ENCODE data around the gene C1orf174.

C1orf174 gene

GRCh38 chr1:3863231-3863935 is 36.7 kb downstream of the C1orf174 start:
- no peak for DNase-seq

- no peak for DNase-seq
Measured at GRCh38 chr1:3858231-3858981, 41.7 kb downstream of the C1orf174 start.

- no peak for DNase-seq
Measured at GRCh38 chr1:3857791-3858129, 42.3 kb downstream of the C1orf174 start.

- DNase-seq: peak; percentile 96
Measured at GRCh38 chr1:3856923-3857790, 42.9 kb downstream of the C1orf174 start, which contains the start of the genes CEP104 and DFFB. Gene CEP104, minus strand, starts transcription at chr1:3857211. Its CDS starts 4,804 bp downstream, at chr1:3852407. Gene DFFB, plus strand, starts transcription at chr1:3857476. Its CDS starts 128 bp downstream, at chr1:3857604.

GRCh38 chr1:3852711-3853485 is 47.2 kb downstream of the C1orf174 start:
- DNase-seq: no peak

- DNase-seq: no peak
Measured at GRCh38 chr1:3852091-3852490, 48.0 kb downstream of the C1orf174 start.

GRCh38 chr1:3851292-3851691 is 48.8 kb downstream of the C1orf174 start:
- no peak for DNase-seq

- no peak for DNase-seq
Measured at GRCh38 chr1:3850857-3851256, 49.2 kb downstream of the C1orf174 start.

- no peak for DNase-seq
Measured at GRCh38 chr1:3847081-3847480, 53.0 kb downstream of the C1orf174 start.

GRCh38 chr1:3846541-3846940 is 53.5 kb downstream of the C1orf174 start:
- DNase-seq: no peak

- no peak for DNase-seq
Measured at GRCh38 chr1:3842912-3843311, 57.2 kb downstream of the C1orf174 start.

GRCh38 chr1:3841491-3841890 is 58.6 kb downstream of the C1orf174 start:
- DNase-seq: no peak

All from stimulated activated CD4-positive, alpha-beta T cell treated with anti-CD3 and anti-CD28 coated beads, Interleukin-4, amount 100 ng/mL, for 24 hours (primary cell).